Karpas-422 (cell line): Measurements from ENCODE around the gene MS4A15. TPM values are rescaled to one million over a fixed set of nuclear protein-coding genes. Genes with fewer than 3 reads are reported as not detected.
"Not testable (repeated sequence)": the region's sequence is repeated elsewhere in the genome, so short reads cannot be mapped to it uniquely, and the experiment has no call there.

Experiments
- DNase-seq: peaks from one replicate; pipeline ENCODE4 v3.0.0-alpha.2; 2015
- H2AFZ ChIP-seq: fragments of 200-600 bp; sonication (generic); 2 replicates; pipeline ENCODE4 v1.6.1; 2014; ENCODE audit warnings: antibody characterized with exemption, low read length, mixed read lengths
- H3K27ac ChIP-seq: fragments of 200-600 bp; sonication (generic); 2 replicates; pipeline ENCODE4 v1.5.1; 2014; ENCODE audit warnings: mild to moderate bottlenecking, low read length, moderate library complexity
- H3K27me3 ChIP-seq: fragments of 200-600 bp; sonication (generic); 2 replicates; pipeline ENCODE4 v1.6.1; 2014; ENCODE audit warnings: low read length, mixed read lengths
- H3K36me3 ChIP-seq: fragments of 200-600 bp; sonication (generic); 2 replicates; pipeline ENCODE4 v1.6.1; 2014; ENCODE audit warnings: low read length, mixed read lengths; ENCODE audit not compliant: insufficient read depth
- H3K4me1 ChIP-seq: fragments of 200-600 bp; sonication (generic); 2 replicates; pipeline ENCODE4 v1.6.1; 2014; ENCODE audit warnings: mild to moderate bottlenecking, low read length, mixed read lengths
- H3K4me2 ChIP-seq: fragments of 200-600 bp; sonication (generic); 2 replicates; pipeline ENCODE4 v1.6.1; 2014; ENCODE audit warnings: low read length, low read depth, mild to moderate bottlenecking; ENCODE audit not compliant: poor library complexity, severe bottlenecking
- H3K4me3 ChIP-seq: fragments of 200-600 bp; sonication (generic); 2 replicates; pipeline ENCODE4 v1.5.1; 2014; ENCODE audit warnings: mild to moderate bottlenecking, antibody characterized with exemption, low read length, mixed read lengths
- H3K79me2 ChIP-seq: fragments of 200-600 bp; sonication (generic); 2 replicates; pipeline ENCODE4 v1.6.1; 2014; ENCODE audit warnings: mild to moderate bottlenecking, low read length, mixed read lengths
- H3K9ac ChIP-seq: fragments of 200-600 bp; sonication (generic); 2 replicates; pipeline ENCODE4 v1.6.0; 2014; ENCODE audit warnings: low read length
- H3K9me2 ChIP-seq: fragments of 200-600 bp; sonication (generic), shearing (Covaris generic); replicated peaks from 2 replicates; pipeline ENCODE4 v1.6.0; 2014; ENCODE audit warnings: mild to moderate bottlenecking, low read length, moderate library complexity; ENCODE audit not compliant: insufficient read depth
- H3K9me3 ChIP-seq: fragments of 300-700, 200-600 bp; sonication (generic); 2 replicates; pipeline ENCODE4 v1.6.1; 2014; ENCODE audit warnings: low read length, mixed read lengths
- H4K20me1 ChIP-seq: fragments of 200-600 bp; sonication (generic); 2 replicates; pipeline ENCODE4 v1.6.1; 2014; ENCODE audit warnings: mild to moderate bottlenecking, antibody characterized with exemption, low read length, low read depth; ENCODE audit not compliant: insufficient read depth
- total RNA-seq: library from RNA; depleted of rRNA; stranded (reverse); fragments of >200 nt; shearing (Covaris generic); gene quantifications from 2 replicates; pipeline ENCODE4 v1.2.3, GENCODE V29; 2014; ENCODE audit warnings: low replicate concordance

MS4A15 gene
- total RNA-seq, 1 experiment from 2014 or later, result not detected

DNA sequence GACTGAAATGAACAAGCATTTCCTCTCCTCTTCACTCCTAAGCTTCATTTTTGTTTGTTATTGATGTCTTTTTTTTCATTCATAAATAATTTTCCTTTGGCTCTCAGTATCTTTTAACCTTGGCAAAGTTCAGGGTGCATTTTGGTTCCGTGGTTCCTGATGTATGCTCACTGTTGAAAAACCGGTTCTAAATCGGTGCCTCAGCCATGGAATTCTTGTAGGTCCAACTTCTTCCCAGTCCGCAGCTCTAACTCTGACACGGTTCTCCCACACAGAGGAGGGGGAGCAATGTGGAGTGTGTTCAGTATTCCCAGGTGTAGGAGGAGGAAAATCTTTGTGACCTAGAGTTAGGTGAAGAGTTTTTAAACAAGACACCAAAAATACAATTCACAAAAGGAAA, 12.6 kb upstream of the MS4A15 start:
- Histone ChIP-seq H4K20me1 (no peaks in the 10 kb centered on the region), H2AFZ (no peak overlapping the region), H3K9ac (no peak overlapping the region), H3K27ac (no peak overlapping the region), H3K36me3 (no peaks in the 10 kb centered on the region), H3K4me1 (peaks cover 7% of the 10 kb centered on the region), H3K9me2 (no peaks in the 10 kb centered on the region), H3K9me3 (no peaks in the 10 kb centered on the region), H3K27me3 (no peaks in the 10 kb centered on the region), H3K4me3 (no peak overlapping the region), H3K4me2 (no peak overlapping the region), H3K79me2 (no peaks in the 10 kb centered on the region)
- DNase-seq, result no peak

DNA sequence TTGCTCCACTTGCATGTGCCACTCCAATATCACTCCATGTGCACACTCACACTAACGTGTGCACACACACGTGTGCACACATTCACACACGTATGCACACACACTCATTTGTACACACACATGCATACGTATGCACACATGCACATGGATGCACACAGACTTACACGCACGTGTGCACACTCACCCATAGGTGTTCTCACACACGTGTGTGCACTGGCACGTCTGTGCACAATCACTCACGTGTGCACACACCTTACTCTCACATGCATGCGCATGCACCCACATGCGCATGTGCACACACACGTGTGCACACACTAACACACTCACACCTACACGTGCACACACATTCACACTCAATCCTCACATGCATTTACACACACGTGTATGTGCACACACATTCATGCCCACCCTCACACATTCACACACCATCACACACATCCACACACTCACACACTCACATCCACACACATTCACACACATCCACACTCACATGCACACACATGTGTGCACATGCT, 9.3 kb upstream of the MS4A15 start:
- H3K9me2 ChIP-seq, result no peaks in the 10 kb centered on the region
- H3K4me2 ChIP-seq, result no peak overlapping the region
- H3K36me3 ChIP-seq, result no peaks in the 10 kb centered on the region
- H3K27me3 ChIP-seq, result no peaks in the 10 kb centered on the region
- no peaks in the 10 kb centered on the region for H4K20me1 ChIP-seq
- H3K79me2 ChIP-seq, result no peaks in the 10 kb centered on the region
- no peaks in the 10 kb centered on the region for H3K9me3 ChIP-seq
- no peak overlapping the region for H2AFZ ChIP-seq
- no peak overlapping the region for H3K9ac ChIP-seq
- no peak overlapping the region for H3K4me3 ChIP-seq
- H3K4me1 ChIP-seq, result no peaks in the 10 kb centered on the region
- DNase-seq, result no peak
- no peak overlapping the region for H3K27ac ChIP-seq

DNA sequence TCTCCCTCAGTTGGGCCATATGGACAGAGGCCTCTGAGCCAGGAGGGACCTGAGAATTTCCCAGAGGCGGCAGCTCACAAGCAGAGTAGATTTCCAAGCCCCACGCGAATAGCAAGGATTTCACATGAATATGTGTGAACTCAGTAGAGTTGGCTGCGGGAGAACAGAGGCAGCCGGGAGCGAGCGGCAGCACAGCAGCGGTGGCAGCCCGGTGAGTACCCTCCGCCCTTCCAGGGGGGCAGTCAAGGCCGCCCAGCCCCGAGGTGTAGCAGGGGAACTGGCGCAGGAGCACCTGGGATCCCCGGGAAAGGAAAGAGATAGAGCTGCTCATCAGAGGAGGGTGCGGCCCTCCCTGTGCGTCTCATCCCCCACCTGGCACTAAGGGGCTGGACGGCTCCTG, 8.4 kb upstream of the MS4A15 start:
- no peak overlapping the region for H3K9ac ChIP-seq
- no peaks in the 10 kb centered on the region for H3K79me2 ChIP-seq
- no peaks in the 10 kb centered on the region for H3K27me3 ChIP-seq
- H3K4me1 ChIP-seq, result no peaks in the 10 kb centered on the region
- H4K20me1 ChIP-seq, result no peaks in the 10 kb centered on the region
- no peak for DNase-seq
- no peak overlapping the region for H3K4me2 ChIP-seq
- no peaks in the 10 kb centered on the region for H3K9me3 ChIP-seq
- no peak overlapping the region for H2AFZ ChIP-seq
- H3K36me3 ChIP-seq, result no peaks in the 10 kb centered on the region
- H3K27ac ChIP-seq, result no peak overlapping the region
- no peak overlapping the region for H3K4me3 ChIP-seq
- H3K9me2 ChIP-seq, result no peaks in the 10 kb centered on the region

DNA sequence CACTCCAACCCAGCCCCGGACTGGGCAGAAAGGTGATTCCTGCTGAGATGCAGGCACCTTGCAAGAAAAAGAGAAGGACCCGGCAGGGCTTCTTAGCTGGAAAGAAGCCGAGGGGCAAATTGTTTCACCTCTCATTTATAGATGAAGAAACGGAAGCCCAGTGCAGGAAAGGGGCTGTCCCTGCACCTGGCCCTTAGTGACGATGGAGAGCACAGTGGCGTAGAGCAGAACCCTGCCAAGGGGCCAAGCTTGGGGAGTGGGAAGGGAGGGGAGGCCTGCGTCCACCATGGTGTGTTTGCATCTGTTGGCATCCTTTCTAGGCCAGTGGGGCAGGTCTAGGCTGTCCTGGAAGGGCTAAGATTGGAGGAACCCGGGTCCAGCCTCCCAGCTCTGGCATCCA, 7.8 kb upstream of the MS4A15 start:
- no peaks in the 10 kb centered on the region for H3K9me2 ChIP-seq
- no peak overlapping the region for H3K4me2 ChIP-seq
- H3K9ac ChIP-seq, result no peak overlapping the region
- H3K4me1 ChIP-seq, result no peaks in the 10 kb centered on the region
- no peaks in the 10 kb centered on the region for H4K20me1 ChIP-seq
- H3K27me3 ChIP-seq, result no peaks in the 10 kb centered on the region
- no peaks in the 10 kb centered on the region for H3K9me3 ChIP-seq
- DNase-seq, result no peak
- H2AFZ ChIP-seq, result no peak overlapping the region
- no peaks in the 10 kb centered on the region for H3K79me2 ChIP-seq
- H3K36me3 ChIP-seq, result no peaks in the 10 kb centered on the region
- H3K4me3 ChIP-seq, result no peak overlapping the region
- no peak overlapping the region for H3K27ac ChIP-seq

DNA sequence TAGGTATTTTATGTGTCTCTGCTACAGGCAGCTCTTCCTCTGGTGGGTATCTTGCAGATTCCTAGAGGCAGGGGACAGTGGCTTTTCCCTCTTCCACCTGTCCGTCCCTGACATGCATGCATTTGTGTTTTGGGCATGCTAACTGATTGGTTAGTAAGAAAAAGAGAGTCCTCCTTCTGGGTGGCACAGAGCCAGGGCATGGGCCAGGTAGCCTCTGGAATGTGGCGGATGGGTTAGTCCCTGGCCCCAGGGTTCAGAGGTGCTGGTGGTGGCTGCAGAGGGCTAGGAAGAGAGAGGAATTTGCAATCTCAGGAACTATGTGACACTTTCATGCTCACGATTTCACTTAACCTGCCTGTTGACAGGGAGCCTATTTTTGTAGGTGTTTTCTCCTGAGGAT, 5.8 kb upstream of the MS4A15 start:
- Histone ChIP-seq H3K9ac (no peak overlapping the region), H3K9me3 (no peaks in the 10 kb centered on the region), H3K9me2 (no peaks in the 10 kb centered on the region), H3K36me3 (no peaks in the 10 kb centered on the region), H3K27me3 (no peaks in the 10 kb centered on the region), H2AFZ (no peak overlapping the region), H3K4me1 (no peaks in the 10 kb centered on the region), H3K4me2 (no peak overlapping the region), H3K79me2 (no peaks in the 10 kb centered on the region), H3K27ac (no peak overlapping the region), H4K20me1 (no peaks in the 10 kb centered on the region), H3K4me3 (no peak overlapping the region)
- no peak for DNase-seq

DNA sequence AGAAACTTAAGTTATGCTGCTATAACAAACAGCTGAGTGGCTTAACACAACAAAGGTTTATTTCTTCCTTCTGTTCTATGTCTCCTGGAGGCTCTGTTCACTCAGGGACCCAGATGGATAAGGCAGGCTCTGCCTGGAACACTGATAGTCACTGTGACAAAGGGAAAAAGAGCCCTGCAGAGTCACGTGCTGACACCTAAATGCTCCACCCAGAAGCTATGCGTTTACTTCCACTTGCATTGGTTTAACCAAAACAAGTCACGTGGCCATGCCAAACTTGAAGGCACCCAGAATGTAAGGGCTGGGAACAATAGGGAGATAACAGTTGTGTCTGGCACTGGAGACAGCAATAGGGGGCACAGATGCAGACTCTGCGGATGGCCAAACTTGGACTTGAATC, 3.4 kb upstream of the MS4A15 start:
- Histone ChIP-seq H3K27me3 (no peaks in the 10 kb centered on the region), H3K9ac (no peak overlapping the region), H4K20me1 (no peaks in the 10 kb centered on the region), H3K36me3 (no peaks in the 10 kb centered on the region), H3K27ac (no peak overlapping the region), H3K9me3 (no peaks in the 10 kb centered on the region), H2AFZ (no peak overlapping the region), H3K4me2 (no peak overlapping the region), H3K4me3 (no peak overlapping the region), H3K79me2 (no peaks in the 10 kb centered on the region), H3K9me2 (no peaks in the 10 kb centered on the region), H3K4me1 (no peaks in the 10 kb centered on the region)
- DNase-seq, result no peak

DNA sequence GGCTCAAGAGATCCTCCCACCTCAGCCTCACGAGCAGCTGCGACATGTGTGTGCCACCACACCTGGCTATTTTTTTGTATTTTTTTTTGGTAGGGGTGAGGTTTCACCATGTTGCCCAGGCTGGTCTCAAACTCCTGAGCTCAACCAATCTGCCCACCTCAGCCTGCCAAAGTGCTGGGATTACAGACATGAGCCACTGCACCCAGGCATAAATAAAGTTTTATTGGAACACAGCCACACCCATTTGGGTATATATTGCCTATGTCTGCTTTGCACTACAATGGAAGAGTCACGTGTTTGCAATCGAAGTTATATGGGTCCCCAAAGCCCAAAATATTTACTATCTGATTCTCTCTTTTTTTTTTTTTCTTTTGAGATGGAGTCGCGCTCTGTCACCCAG, 1.8 kb upstream of the MS4A15 start:
- H2AFZ ChIP-seq, result no peak overlapping the region
- no peaks in the 10 kb centered on the region for H3K9me2 ChIP-seq
- no peaks in the 10 kb centered on the region for H3K79me2 ChIP-seq
- DNase-seq, result no peak
- H3K27ac ChIP-seq, result no peak overlapping the region
- no peaks in the 10 kb centered on the region for H3K36me3 ChIP-seq
- no peaks in the 10 kb centered on the region for H3K27me3 ChIP-seq
- H3K9me3 ChIP-seq, result no peaks in the 10 kb centered on the region
- H3K4me3 ChIP-seq, result no peak overlapping the region
- no peak overlapping the region for H3K9ac ChIP-seq
- peaks cover 10% of the 10 kb centered on the region for H3K4me1 ChIP-seq
- no peaks in the 10 kb centered on the region for H4K20me1 ChIP-seq
- H3K4me2 ChIP-seq, result no peak overlapping the region

DNA sequence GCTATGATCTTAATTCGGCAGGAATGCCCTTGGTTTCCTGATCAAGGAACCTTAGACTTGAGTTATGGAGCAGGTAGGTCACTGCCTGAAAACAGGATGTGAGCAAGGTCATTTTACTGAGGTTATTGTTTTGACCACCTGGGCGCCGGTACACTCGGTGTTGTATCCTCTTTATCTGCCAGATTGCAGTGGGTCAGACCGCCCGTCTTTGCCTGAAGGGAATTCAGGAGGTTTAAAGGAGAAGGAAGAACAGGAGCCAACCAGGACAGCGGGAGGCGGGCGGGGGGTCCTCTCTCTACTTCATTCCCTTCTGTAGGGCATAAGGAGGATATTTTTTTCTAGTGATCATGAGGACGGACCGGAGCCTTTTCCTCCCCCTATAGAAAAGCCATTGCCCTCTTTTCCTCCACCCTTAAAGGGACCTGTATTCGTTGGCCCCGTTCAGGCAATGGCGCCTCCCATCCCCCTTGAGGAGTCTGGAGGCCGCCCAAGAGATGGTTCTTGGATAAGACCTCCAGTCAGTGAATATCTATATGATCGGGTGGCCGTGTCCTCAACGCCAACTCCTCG, 649 bp downstream of the MS4A15 start:
- no peaks in the 10 kb centered on the region for H3K27me3 ChIP-seq
- peaks cover 29% of the 10 kb centered on the region for H3K4me1 ChIP-seq
- no peak overlapping the region for H2AFZ ChIP-seq
- DNase-seq, result no peak
- no peaks in the 10 kb centered on the region for H3K36me3 ChIP-seq
- H3K9ac ChIP-seq, result no peak overlapping the region
- no peak overlapping the region for H3K4me3 ChIP-seq
- H3K4me2 ChIP-seq, result no peak overlapping the region
- no peaks in the 10 kb centered on the region for H3K9me2 ChIP-seq
- H3K9me3 ChIP-seq, result no peaks in the 10 kb centered on the region
- H4K20me1 ChIP-seq, result no peaks in the 10 kb centered on the region
- no peaks in the 10 kb centered on the region for H3K79me2 ChIP-seq
- no peak overlapping the region for H3K27ac ChIP-seq

DNA sequence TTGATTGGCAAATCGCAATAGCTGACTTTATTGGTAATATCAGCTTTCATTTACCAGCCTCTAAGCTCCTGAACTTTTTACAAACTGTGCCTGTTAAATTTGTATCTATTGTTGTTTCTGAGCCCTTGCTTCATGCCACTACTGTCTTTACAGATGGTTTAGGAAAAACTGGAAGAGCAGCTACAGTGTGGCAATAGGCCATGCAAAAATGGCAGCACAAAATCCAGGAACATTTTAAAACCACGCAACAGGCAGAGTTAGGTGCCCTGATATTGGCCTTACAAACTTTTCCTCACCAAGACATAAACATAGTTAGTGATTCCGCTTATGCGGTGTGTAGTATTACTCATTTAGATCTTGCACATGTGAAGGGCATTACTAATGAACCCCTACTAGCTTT, 2.0 kb downstream of the MS4A15 start:
- H2AFZ ChIP-seq, H3K9me2 ChIP-seq, H4K20me1 ChIP-seq, H3K4me2 ChIP-seq, H3K27me3 ChIP-seq, H3K79me2 ChIP-seq, H3K27ac ChIP-seq, H3K36me3 ChIP-seq, H3K4me3 ChIP-seq, H3K9me3 ChIP-seq, H3K9ac ChIP-seq, DNase-seq: not testable (repeated sequence)
- peaks cover 43% of the 10 kb centered on the region for H3K4me1 ChIP-seq
